Cardiac muscle cell (in vitro differentiated cells and primary cell): ENCODE results near the gene OR2T5. TPM values are rescaled to one million over a fixed set of nuclear protein-coding genes. Genes with fewer than 3 reads are reported as not detected.
"Not testable (repeated sequence)": the region's sequence is repeated elsewhere in the genome, so short reads cannot be mapped to it uniquely, and the experiment has no call there.

ENCODE experiments used
- DNase-seq, 2 donors: peaks; one replicate each; pipeline versions ENCODE4 v3.0.0 to v3.0.0-alpha.2; 2010 to 2017; ENCODE audit warnings: low read depth in 1 of 2, low spot score in 1 of 2
- H3K27ac ChIP-seq: fragments of 200-600 bp; sonication (generic); 2 replicates; pipeline ENCODE4 v1.5.1; 2016
- H3K27me3 ChIP-seq: fragments of 200-600 bp; sonication (generic); 2 replicates; pipeline ENCODE4 v1.6.0; 2016; ENCODE audit warnings: control low read depth
- H3K36me3 ChIP-seq: fragments of 200-600 bp; sonication (generic); 2 replicates; pipeline ENCODE4 v1.5.1; 2016; ENCODE audit warnings: control low read depth
- H3K4me1 ChIP-seq: fragments of 200-600 bp; sonication (generic); 2 replicates; pipeline ENCODE4 v1.8.1; 2017; ENCODE audit warnings: low read depth, mild to moderate bottlenecking, mixed run types
- H3K4me3 ChIP-seq: fragments of 200-600 bp; sonication (generic); 2 replicates; pipeline ENCODE4 v1.5.1; 2016; ENCODE audit warnings: mild to moderate bottlenecking
- H3K9me3 ChIP-seq: fragments of 200-600 bp; sonication (generic); 2 replicates; pipeline ENCODE4 v1.5.1; 2017; ENCODE audit warnings: low read depth, mild to moderate bottlenecking, control low read depth
- polyA plus RNA-seq: library from polyadenylated mRNA; unstranded; fragments of >200 nt; fragmentation: Nextera tagmentation; extraction: Ambion mirVana; gene quantifications from 2 replicates; pipeline ENCODE4 v1.2.1, GENCODE V29; 2016
- total RNA-seq: library from RNA; depleted of rRNA; stranded (reverse); fragments of >200 nt; gene quantifications from 2 replicates; pipeline ENCODE4 v1.2.3, GENCODE V29; 2016
- TF ChIP-seq, protein P1 (sequence below): IDR thresholded peaks from 2 replicates; pipeline ENCODE4 v1.5.1; 2012; ENCODE audit warnings: low read depth, mild to moderate bottlenecking, low read length

The OR2T5 gene
- total and polyA plus RNA-seq, 2 experiments from 2014 or later: not detected

DNA sequence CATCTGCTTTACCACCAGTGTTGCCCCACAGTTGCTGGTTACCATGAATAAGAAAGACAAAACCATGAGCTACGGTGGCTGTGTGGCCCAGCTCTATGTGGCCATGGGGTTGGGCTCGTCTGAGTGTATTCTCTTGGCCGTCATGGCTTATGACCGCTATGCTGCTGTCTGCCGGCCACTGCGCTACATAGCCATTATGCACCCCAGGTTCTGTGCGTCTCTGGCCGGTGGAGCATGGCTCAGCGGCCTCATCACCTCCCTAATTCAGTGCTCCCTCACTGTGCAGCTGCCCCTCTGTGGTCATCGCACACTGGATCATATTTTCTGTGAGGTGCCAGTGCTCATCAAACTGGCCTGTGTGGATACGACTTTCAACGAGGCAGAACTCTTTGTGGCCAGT lies 33.5 kb downstream of the OR2T5 start:
- TF ChIP-seq, protein P1, sequence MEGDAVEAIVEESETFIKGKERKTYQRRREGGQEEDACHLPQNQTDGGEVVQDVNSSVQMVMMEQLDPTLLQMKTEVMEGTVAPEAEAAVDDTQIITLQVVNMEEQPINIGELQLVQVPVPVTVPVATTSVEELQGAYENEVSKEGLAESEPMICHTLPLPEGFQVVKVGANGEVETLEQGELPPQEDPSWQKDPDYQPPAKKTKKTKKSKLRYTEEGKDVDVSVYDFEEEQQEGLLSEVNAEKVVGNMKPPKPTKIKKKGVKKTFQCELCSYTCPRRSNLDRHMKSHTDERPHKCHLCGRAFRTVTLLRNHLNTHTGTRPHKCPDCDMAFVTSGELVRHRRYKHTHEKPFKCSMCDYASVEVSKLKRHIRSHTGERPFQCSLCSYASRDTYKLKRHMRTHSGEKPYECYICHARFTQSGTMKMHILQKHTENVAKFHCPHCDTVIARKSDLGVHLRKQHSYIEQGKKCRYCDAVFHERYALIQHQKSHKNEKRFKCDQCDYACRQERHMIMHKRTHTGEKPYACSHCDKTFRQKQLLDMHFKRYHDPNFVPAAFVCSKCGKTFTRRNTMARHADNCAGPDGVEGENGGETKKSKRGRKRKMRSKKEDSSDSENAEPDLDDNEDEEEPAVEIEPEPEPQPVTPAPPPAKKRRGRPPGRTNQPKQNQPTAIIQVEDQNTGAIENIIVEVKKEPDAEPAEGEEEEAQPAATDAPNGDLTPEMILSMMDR: no peak
- Histone ChIP-seq H3K4me1 (no peaks in the 10 kb centered on the region), H3K4me3 (no peak overlapping the region), H3K36me3 (no peaks in the 10 kb centered on the region), H3K27ac (no peak overlapping the region), H3K9me3 (no peaks in the 10 kb centered on the region), H3K27me3 (no peaks in the 10 kb centered on the region)
- no peak for DNase-seq

DNA sequence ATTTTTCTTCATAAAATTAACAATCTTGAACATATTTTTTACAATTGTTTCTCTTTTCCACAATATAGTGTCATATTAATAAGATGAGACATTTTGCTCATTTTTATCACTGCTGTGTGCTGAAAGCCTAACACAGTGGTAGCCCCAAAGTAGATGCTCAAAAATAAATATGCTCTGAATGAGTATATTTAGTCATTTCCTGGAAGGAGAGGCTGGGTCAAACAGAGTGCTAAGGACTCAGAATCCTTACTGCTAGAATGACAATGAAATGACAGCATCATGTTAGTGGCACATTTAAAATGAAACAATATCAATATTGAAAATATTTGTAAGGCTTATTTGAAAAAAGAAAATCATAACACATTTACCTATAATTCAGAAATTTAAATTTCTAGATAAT lies 49.1 kb downstream of the OR2T5 start:
- H3K36me3 ChIP-seq, H3K9me3 ChIP-seq, DNase-seq, H3K27me3 ChIP-seq, H3K27ac ChIP-seq, H3K4me1 ChIP-seq, H3K4me3 ChIP-seq: not testable (repeated sequence)

Other genes with a start within 250 kb of the OR2T5 start
- gene OR2T33, start 210.6 kb upstream of the OR2T5 start, total RNA-seq: 0.15 TPM in 1 of 2 replicates, not detected in the other
- 0.17 TPM in 1 of 2 replicates, not detected in the other for gene OR2T33, start 210.6 kb upstream of the OR2T5 start, polyA plus RNA-seq
- gene OR2T12, start 185.2 kb upstream of the OR2T5 start, total RNA-seq: not detected in 2 replicates
- gene OR2T12, start 185.2 kb upstream of the OR2T5 start, polyA plus RNA-seq: not detected in 2 replicates
- gene OR2M7, start 164.0 kb upstream of the OR2T5 start, total RNA-seq: not detected in 2 replicates
- gene OR2M7, start 164.0 kb upstream of the OR2T5 start, polyA plus RNA-seq: not detected in 2 replicates
- not detected in 2 replicates for gene OR14C36, start 139.8 kb upstream of the OR2T5 start, total RNA-seq
- gene OR14C36, start 139.8 kb upstream of the OR2T5 start, polyA plus RNA-seq: not detected in 2 replicates
- not detected in 2 replicates for gene OR2T4, start 126.9 kb upstream of the OR2T5 start, total RNA-seq
- gene OR2T4, start 126.9 kb upstream of the OR2T5 start, polyA plus RNA-seq: not detected in 2 replicates
- gene OR2T6, start 112.8 kb upstream of the OR2T5 start, total RNA-seq: not detected in 2 replicates
- gene OR2T6, start 112.8 kb upstream of the OR2T5 start, polyA plus RNA-seq: not detected in 2 replicates
- not detected in 2 replicates for gene OR2T1, start 85.5 kb upstream of the OR2T5 start, total RNA-seq
- gene OR2T1, start 85.5 kb upstream of the OR2T5 start, polyA plus RNA-seq: not detected in 2 replicates
- not detected in 2 replicates for gene OR2T2, start 43.0 kb upstream of the OR2T5 start, total RNA-seq
- not detected in 2 replicates for gene OR2T2, start 43.0 kb upstream of the OR2T5 start, polyA plus RNA-seq
- gene OR2T3, start 15.2 kb upstream of the OR2T5 start, total RNA-seq: not detected in 2 replicates
- gene OR2T3, start 15.2 kb upstream of the OR2T5 start, polyA plus RNA-seq: not detected in 2 replicates
- not detected in 2 replicates for gene OR2G6, start 19.5 kb downstream of the OR2T5 start, total RNA-seq
- not detected in 2 replicates for gene OR2G6, start 19.5 kb downstream of the OR2T5 start, polyA plus RNA-seq
- not detected in 2 replicates for gene OR2T29, start 74.2 kb downstream of the OR2T5 start, total RNA-seq
- gene OR2T29, start 74.2 kb downstream of the OR2T5 start, polyA plus RNA-seq: not detected in 2 replicates
- not detected in 2 replicates for gene OR2T34, start 86.2 kb downstream of the OR2T5 start, total RNA-seq
- gene OR2T34, start 86.2 kb downstream of the OR2T5 start, polyA plus RNA-seq: not detected in 2 replicates
- gene OR2T10, start 109.1 kb downstream of the OR2T5 start, total RNA-seq: not detected in 2 replicates
- gene OR2T10, start 109.1 kb downstream of the OR2T5 start, polyA plus RNA-seq: not detected in 2 replicates
- not detected in 2 replicates for gene OR2T11, start 146.5 kb downstream of the OR2T5 start, total RNA-seq
- gene OR2T11, start 146.5 kb downstream of the OR2T5 start, polyA plus RNA-seq: not detected in 2 replicates
- gene OR2T35, start 156.7 kb downstream of the OR2T5 start, total RNA-seq: not detected in 2 replicates
- gene OR2T35, start 156.7 kb downstream of the OR2T5 start, polyA plus RNA-seq: not detected in 2 replicates
- gene OR2T27, start 166.9 kb downstream of the OR2T5 start, total RNA-seq: not detected in 2 replicates
- gene OR2T27, start 166.9 kb downstream of the OR2T5 start, polyA plus RNA-seq: not detected in 2 replicates
- gene OR14I1, start 214.2 kb downstream of the OR2T5 start, total RNA-seq: not detected in 2 replicates
- gene OR14I1, start 214.2 kb downstream of the OR2T5 start, polyA plus RNA-seq: not detected in 2 replicates